ENCODE data around the gene AHCYL2. TPM values are rescaled to one million over a fixed set of nuclear protein-coding genes. Genes with fewer than 3 reads are reported as not detected.

Gene AHCYL2
- total RNA-seq, 4 donors from 2014 or later: 33.5 to 61.2 (median 41.7) TPM

DNA sequence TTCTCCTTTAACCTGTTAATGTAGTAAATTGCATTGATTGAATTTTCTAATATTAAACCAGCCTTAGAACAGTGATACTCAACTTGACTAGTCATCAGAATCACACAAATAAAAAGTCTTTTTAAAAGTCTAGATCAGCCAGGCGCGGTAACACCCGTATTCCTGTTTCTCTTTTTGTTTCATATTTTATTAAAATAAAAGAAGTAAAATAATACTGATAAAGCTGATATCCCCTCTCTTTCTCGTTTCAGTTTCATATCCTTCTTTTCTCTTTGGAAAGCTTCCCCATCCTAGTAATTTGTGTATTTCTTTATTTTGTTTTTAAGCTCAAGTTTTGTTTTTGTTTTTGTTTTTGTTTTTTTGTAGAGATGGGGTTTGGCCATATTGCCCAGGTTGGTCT is 27.1 kb upstream of the AHCYL2 start:
- Histone ChIP-seq H3K4me1 (no peaks in the 10 kb centered on the region), H3K9me3 (no peaks in the 10 kb centered on the region), H3K4me3 (no peak overlapping the region), H3K27ac (no peak overlapping the region), H3K27me3 (no peaks in the 10 kb centered on the region), H3K36me3 (no peaks in the 10 kb centered on the region)
- WGBS: 89% methylated on average over 4 of the region's 4 CpGs
- no peak for TF ChIP-seq POLR2A (IDR thresholded peaks at IDR 0.05)
- no peak for TF ChIP-seq POLR2AphosphoS5 (IDR thresholded peaks at IDR 0.05)
- TF ChIP-seq, protein P1, sequence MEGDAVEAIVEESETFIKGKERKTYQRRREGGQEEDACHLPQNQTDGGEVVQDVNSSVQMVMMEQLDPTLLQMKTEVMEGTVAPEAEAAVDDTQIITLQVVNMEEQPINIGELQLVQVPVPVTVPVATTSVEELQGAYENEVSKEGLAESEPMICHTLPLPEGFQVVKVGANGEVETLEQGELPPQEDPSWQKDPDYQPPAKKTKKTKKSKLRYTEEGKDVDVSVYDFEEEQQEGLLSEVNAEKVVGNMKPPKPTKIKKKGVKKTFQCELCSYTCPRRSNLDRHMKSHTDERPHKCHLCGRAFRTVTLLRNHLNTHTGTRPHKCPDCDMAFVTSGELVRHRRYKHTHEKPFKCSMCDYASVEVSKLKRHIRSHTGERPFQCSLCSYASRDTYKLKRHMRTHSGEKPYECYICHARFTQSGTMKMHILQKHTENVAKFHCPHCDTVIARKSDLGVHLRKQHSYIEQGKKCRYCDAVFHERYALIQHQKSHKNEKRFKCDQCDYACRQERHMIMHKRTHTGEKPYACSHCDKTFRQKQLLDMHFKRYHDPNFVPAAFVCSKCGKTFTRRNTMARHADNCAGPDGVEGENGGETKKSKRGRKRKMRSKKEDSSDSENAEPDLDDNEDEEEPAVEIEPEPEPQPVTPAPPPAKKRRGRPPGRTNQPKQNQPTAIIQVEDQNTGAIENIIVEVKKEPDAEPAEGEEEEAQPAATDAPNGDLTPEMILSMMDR (IDR thresholded peaks at IDR 0.05): no peak
- TF ChIP-seq EP300 (IDR thresholded peaks at IDR 0.05): no peak
- no peak for DNase-seq (ENCODE audit: low spot score in 2 of 2)

DNA sequence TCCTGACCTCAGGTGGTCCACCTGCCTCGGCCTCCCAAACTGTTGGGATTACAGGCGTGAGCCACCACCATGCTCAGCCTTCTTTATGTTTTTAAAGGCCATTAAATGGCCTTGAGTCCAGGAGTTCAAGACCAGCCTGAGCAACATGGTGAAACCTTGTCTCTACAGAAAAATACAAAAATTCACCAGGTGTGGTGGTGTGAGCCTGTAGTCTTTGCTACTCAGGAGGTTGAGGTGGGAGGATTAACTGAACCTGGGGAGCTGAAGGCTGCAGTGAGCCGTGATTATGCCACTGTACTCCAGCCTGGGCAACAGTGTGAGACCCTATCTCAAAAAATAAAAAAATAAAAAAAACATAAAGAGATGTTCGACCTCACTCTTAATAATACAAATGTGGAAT is 25.4 kb upstream of the AHCYL2 start:
- no peaks in the 10 kb centered on the region for H3K36me3 ChIP-seq
- no peak overlapping the region for H3K27ac ChIP-seq
- no peak for DNase-seq (ENCODE audit: low spot score in 2 of 2)
- no peaks in the 10 kb centered on the region for H3K9me3 ChIP-seq
- TF ChIP-seq, protein P1 (IDR thresholded peaks at IDR 0.05): no peak
- TF ChIP-seq EP300 (IDR thresholded peaks at IDR 0.05): no peak
- TF ChIP-seq POLR2AphosphoS5 (IDR thresholded peaks at IDR 0.05): no peak
- no peak for TF ChIP-seq POLR2A (IDR thresholded peaks at IDR 0.05)
- WGBS: 96% methylated on average over 4 of the region's 4 CpGs
- H3K4me3 ChIP-seq: no peak overlapping the region
- no peaks in the 10 kb centered on the region for H3K4me1 ChIP-seq
- H3K27me3 ChIP-seq: no peaks in the 10 kb centered on the region

DNA sequence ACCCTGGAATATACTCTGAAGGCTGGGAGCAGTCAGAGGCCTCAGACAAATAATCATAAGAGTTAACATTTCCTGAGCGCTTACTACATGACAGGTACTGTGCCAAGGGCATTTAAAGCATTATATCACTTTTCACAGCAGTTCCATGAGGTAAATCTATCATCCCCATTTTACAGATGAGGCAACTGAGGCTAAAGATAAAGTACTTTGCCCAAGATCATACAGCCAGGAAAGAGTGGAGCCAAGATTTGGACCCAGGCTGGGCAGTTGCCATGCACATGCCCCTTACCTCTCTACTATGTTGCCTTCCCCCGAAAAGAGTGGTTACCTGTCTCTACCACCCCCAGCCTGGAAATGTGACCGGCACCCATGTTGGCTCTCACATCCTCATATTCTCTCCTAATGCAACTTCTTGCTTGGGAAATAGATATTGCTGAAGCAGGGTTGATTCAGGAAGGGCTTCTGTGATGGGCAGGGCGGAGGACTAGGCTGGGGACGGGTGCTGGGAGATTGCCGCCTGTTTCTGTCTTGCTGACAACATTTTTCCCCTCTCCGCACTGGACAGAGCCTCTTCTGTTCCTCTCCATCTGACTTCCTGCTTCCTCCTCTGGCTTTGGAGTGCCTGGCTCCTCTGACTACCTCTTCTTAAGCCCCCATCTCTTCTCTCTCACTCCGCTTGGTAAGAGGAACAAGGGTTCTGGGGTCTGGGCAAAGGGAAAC is 22.6 kb upstream of the AHCYL2 start:
- H3K36me3 ChIP-seq: peaks cover 9% of the 10 kb centered on the region
- WGBS: 84% methylated on average over 8 of the region's 8 CpGs
- no peaks in the 10 kb centered on the region for H3K4me1 ChIP-seq
- no peaks in the 10 kb centered on the region for H3K9me3 ChIP-seq
- H3K4me3 ChIP-seq: no peak overlapping the region
- DNase-seq (ENCODE audit: low spot score in 2 of 2): no peak
- no peaks in the 10 kb centered on the region for H3K27me3 ChIP-seq
- no peak overlapping the region for H3K27ac ChIP-seq
- TF ChIP-seq POLR2AphosphoS5 (IDR thresholded peaks at IDR 0.05) (no peak), POLR2A (IDR thresholded peaks at IDR 0.05) (no peak), EP300 (IDR thresholded peaks at IDR 0.05) (no peak)
- TF ChIP-seq, protein P1 (IDR thresholded peaks at IDR 0.05): no peak

DNA sequence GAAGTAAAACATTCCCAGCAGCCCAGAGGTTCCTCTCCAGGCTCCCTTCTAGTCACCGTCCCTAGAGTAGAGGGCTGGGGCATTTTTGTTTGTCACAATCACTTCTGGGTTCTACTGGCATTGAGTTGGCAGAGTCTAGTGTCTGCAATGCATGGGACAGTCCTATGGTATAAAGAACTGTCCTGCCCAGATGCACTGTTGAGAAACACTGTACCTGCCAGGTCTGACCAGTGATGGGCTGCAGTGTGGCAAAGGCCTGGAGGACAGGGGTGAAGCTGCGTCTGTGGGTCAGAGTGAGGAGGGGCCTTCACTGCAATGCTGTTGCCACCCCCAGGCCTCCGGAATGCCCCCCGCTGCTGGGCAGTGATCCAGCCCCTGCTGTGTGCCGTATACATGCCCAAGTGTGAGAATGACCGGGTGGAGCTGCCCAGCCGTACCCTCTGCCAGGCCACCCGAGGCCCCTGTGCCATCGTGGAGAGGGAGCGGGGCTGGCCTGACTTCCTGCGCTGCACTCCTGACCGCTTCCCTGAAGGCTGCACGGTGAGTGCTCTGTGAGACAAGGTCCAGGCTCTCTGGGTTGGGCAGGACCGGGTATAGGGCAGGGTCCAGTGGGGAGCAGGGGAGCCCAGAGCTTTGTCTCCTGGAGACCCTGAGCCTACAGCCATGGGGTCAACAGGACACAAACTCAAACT is 21.6 kb upstream of the AHCYL2 start:
- TF ChIP-seq, protein P1 (IDR thresholded peaks at IDR 0.05): no peak
- TF ChIP-seq POLR2A (IDR thresholded peaks at IDR 0.05) (no peak), POLR2AphosphoS5 (IDR thresholded peaks at IDR 0.05) (no peak), EP300 (IDR thresholded peaks at IDR 0.05) (no peak)
- 69% methylated on average over 6 of the region's 14 CpGs for WGBS
- Histone ChIP-seq H3K27me3 (no peaks in the 10 kb centered on the region), H3K36me3 (peaks cover 13% of the 10 kb centered on the region), H3K27ac (no peak overlapping the region), H3K4me1 (no peaks in the 10 kb centered on the region), H3K9me3 (no peaks in the 10 kb centered on the region), H3K4me3 (no peak overlapping the region)
- DNase-seq (ENCODE audit: low spot score in 2 of 2): no peak

DNA sequence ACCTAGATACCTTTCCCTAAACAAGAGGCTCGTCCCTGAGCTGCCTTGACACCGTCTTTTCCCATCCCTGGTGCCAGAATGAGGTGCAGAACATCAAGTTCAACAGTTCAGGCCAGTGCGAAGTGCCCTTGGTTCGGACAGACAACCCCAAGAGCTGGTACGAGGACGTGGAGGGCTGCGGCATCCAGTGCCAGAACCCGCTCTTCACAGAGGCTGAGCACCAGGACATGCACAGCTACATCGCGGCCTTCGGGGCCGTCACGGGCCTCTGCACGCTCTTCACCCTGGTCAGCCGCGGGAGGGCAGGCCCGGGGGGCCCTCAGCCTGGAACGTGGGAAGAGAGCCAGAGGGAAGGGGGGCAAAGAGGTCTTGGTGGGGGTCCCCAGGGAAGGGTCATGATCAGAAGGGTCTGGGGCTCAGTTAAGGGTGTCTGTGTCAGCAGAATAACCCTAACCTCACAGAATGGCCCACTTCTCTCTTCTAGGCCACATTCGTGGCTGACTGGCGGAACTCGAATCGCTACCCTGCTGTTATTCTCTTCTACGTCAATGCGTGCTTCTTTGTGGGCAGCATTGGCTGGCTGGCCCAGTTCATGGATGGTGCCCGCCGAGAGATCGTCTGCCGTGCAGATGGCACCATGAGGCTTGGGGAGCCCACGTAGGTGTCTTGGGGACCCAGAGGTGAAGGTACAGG is 19.6 kb upstream of the AHCYL2 start:
- DNase-seq (ENCODE audit: low spot score in 2 of 2): no peak
- Histone ChIP-seq H3K27ac (no peak overlapping the region), H3K9me3 (no peaks in the 10 kb centered on the region), H3K27me3 (no peaks in the 10 kb centered on the region), H3K36me3 (peaks cover 23% of the 10 kb centered on the region), H3K4me3 (no peak overlapping the region), H3K4me1 (no peaks in the 10 kb centered on the region)
- TF ChIP-seq EP300 (IDR thresholded peaks at IDR 0.05): no peak
- no peak for TF ChIP-seq POLR2AphosphoS5 (IDR thresholded peaks at IDR 0.05)
- TF ChIP-seq POLR2A (IDR thresholded peaks at IDR 0.05): no peak
- TF ChIP-seq, protein P1 (IDR thresholded peaks at IDR 0.05): no peak
- 92% methylated on average over 14 of the region's 29 CpGs for WGBS
